MM.1S (cell line): Measurements from ENCODE around the gene DDN.

Experiments
- EZH2 ChIP-seq: fragments of 300-600 bp; sonication (generic); optimal IDR thresholded peaks from 2 replicates; pipeline ENCODE3; 2017; ENCODE audit warnings: low read depth, mild to moderate bottlenecking, antibody characterized with exemption, low read length, mixed read lengths
- TF ChIP-seq, protein P1 (sequence below): fragments of 300-600 bp; sonication (generic); IDR thresholded peaks from 2 replicates; pipeline ENCODE4 v1.5.1; 2016; ENCODE audit warnings: antibody characterized with exemption, low read length, mixed read lengths

GRCh38 chr12:49021292-49021915 lies 22.2 kb upstream of the DDN start:
- TF ChIP-seq, protein P1, sequence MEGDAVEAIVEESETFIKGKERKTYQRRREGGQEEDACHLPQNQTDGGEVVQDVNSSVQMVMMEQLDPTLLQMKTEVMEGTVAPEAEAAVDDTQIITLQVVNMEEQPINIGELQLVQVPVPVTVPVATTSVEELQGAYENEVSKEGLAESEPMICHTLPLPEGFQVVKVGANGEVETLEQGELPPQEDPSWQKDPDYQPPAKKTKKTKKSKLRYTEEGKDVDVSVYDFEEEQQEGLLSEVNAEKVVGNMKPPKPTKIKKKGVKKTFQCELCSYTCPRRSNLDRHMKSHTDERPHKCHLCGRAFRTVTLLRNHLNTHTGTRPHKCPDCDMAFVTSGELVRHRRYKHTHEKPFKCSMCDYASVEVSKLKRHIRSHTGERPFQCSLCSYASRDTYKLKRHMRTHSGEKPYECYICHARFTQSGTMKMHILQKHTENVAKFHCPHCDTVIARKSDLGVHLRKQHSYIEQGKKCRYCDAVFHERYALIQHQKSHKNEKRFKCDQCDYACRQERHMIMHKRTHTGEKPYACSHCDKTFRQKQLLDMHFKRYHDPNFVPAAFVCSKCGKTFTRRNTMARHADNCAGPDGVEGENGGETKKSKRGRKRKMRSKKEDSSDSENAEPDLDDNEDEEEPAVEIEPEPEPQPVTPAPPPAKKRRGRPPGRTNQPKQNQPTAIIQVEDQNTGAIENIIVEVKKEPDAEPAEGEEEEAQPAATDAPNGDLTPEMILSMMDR = no peak
- no peak for TF ChIP-seq EZH2
